HT1080 (cell line): Measurements from ENCODE around the gene TLE3. TPM values are rescaled to one million over a fixed set of nuclear protein-coding genes. Genes with fewer than 3 reads are reported as not detected.
"Not testable (repeated sequence)": the region's sequence is repeated elsewhere in the genome, so short reads cannot be mapped to it uniquely, and the experiment has no call there.

ENCODE experiments used
- DNase-seq: peaks from one replicate; pipeline ENCODE4 v3.0.0-alpha.2; 2015; ENCODE audit warnings: low read depth
- polyA plus RNA-seq, 2 experiments: library from polyadenylated mRNA; depleted of rRNA; stranded (reverse); fragments of >200 nt; gene quantifications; 2 replicates each; pipeline ENCODE4 v1.2.3, GENCODE V29; 2015
- total RNA-seq: library from RNA; depleted of rRNA; stranded (reverse); fragments of >200 nt; shearing (Covaris generic); gene quantifications from 2 replicates; pipeline ENCODE4 v1.2.3, GENCODE V29; 2014; rRNA removed

The TLE3 gene
- 24.3 and 34.0 TPM in 2 replicates for total RNA-seq
- polyA plus RNA-seq (2015; cell fraction: cytosol; rRNA removed), result 28.5 and 31.5 TPM in 2 replicates
- polyA plus RNA-seq (2015; cell fraction: nucleus; rRNA removed), result 43.4 and 45.4 TPM in 2 replicates

GRCh38 chr15:70097321-70098152 lies at the start of gene TLE3:
Gene TLE3, minus strand, starts transcription at chr15:70097917. Its CDS starts 1,119 bp downstream, at chr15:70096798.
- peak; percentile 98 for DNase-seq

DNA sequence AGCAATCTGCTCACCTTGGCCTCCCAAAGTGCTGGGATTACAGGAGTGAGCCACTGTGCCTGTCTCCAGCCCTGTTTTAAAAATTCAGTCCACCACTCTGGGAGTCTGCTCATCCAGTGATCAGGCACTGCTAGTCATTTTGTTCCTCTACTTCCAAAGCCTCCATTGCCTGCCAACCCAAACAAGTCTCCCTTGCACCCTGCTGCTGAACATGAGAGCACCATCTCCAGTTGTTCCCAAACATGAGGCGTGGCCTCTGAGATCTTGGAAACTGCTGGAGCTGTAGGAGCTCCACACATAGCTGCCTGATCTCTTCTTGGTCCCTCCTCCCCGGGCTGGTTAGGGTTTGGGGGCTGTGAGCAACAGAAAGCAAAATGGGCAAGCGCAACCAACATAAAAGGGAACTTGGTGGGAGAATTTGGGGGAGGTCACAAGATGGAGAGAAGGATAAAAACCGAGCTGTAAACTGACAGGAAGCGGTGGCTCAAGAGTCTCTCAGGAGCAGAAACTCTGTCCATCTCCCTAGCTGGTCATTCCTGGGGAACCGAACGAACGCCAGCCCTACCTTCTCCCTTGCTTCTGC lies 49.6 kb upstream of the TLE3 start:
- DNase-seq, result no peak

- no peak for DNase-seq
These were observed 49.1 kb upstream of the TLE3 start for GRCh38 chr15:70146771-70147170.

DNA sequence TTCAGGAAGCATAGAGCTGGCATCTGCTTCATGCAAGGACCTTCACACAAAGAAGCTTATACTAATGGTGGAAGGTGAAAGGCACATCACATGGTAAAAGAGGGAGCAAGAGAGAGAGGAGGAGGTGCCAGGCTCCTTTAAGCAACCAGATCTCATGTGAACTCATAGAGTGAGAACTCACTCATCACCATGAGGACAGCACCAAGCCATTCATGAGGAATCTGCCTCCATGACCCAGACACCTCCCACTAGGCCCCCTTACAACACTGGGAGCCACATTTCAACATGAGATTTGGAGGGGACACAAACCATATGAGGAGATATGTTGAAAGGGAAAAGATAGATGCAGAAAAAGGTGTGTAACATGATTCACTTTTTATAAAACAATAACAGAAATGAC lies 48.4 kb upstream of the TLE3 start:
- no peak for DNase-seq

DNA sequence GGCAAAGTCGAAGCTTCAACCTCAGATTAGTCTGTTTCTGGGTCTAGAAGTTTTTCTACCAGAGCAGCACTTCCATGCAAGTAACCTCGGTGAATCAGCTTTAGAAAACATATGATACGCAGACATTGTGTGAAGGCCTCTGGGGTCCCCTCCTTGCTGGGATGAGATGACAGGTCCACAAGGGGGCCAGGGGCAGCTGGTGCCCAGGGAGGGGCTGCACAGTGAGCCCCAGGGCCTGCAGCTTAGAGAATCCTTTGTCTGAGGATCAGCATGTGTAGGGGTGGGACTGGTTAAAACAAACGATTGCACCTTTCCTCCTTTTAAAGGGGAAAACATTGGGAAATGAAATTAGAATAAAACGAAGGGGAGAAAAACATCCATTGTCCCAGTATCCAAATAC lies 47.5 kb upstream of the TLE3 start:
- no peak for DNase-seq

GRCh38 chr15:70142322-70143191 lies 44.8 kb upstream of the TLE3 start:
- peak; percentile 46 for DNase-seq

- DNase-seq, result no peak
These were observed 44.3 kb upstream of the TLE3 start for GRCh38 chr15:70142072-70142321.

DNA sequence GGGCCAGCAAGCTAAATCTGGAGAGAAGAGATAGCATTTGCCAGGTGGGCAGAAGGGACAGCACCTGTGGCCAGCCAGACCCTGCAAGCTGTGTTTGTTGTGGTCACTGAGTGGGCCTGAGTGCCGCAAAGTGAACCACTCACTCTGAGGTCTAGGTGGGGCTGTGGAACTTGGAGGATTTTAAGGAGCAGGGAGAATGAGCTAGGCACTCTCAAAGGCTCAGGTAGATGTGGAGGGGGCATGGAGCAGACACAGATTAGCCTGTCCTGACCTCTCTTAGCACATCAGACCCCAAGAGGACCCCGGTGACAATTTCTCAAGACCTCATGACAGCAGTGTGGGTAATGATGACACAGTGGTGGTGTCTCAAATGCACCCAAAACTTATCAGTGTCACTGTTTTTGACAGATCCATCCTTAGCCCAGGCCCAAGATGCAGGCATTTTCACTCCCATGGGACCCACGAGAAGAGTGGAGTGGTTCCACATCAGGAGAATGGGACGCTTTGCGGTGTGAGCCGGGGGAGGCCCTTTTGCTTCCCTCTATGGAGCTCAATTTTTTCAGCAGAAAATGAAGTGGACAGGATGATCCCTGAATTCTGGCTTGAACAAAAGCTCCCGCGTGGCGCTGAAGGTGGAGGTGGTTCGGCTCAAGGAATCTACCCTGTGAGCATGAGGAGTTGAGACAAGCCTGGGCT lies 43.8 kb upstream of the TLE3 start:
- no peak for DNase-seq

DNA sequence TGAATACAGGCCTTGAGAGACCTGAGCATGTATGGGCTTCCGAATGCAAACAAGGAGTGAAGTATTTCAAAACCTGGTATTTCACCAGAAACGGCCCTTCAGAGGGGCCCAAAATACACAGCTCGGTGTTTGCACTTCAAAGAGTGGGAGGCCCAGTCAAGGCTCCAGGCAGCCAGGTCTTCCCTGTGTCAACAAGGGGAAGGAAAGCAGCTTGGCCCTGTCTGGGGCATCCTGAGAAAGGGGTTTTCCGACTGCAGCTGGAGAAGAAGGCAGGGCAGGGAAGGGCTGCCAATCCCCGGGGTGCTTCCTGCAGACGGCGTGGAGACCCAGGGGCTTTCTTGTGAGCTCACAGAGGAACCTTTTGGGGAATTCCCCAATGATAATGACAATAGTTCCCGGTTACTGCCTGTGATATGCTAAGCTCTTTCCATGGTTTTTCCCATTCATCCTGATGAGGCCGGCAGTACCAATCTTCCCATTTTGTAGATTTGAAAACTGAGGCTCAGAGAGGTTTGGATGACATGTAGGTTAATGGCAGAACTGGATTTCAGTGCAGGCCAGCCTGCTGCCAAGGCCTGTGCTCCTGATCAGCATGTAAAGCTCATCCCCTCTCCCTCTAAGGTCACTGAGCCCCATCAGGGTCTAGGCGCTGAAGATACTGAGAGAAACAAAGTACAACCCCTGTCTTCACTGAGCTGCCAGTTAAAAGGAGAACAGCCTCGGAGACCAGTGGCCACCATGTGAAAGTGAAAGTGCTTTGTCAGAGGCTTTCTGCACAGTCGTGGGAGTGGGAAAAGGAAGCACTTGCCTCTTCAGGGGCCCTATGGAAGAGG lies 43.0 kb upstream of the TLE3 start:
- DNase-seq, result no peak

GRCh38 chr15:70140025-70140542 lies 42.4 kb upstream of the TLE3 start:
- DNase-seq, result no peak

- DNase-seq, result no peak
These were observed 40.2 kb upstream of the TLE3 start for GRCh38 chr15:70137967-70138366.

GRCh38 chr15:70137021-70137420 lies 39.3 kb upstream of the TLE3 start:
- DNase-seq, result not testable (repeated sequence)

GRCh38 chr15:70133781-70134421 lies 36.2 kb upstream of the TLE3 start:
- no peak for DNase-seq

DNA sequence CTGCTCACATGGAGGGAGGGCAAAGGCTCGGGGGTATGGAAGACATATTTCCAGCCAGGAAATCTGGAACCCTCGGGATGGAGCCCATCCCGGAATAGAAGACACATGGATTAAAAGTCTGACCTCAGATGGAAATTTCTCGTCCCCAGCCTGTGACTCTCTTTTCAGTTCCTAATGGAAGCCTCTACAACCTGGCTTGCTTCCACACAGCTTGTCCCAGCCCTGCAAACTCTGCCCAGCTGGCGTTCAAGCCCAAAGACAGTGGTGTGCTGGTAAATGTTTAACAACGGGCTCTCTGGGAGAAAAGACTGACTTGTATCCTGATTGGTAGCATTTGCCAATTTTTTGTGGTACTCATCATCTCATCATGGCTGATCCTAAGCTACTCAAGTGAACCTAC lies 35.6 kb upstream of the TLE3 start:
- no peak for DNase-seq

- no peak for DNase-seq
These were observed 34.9 kb upstream of the TLE3 start for GRCh38 chr15:70132571-70132970.

DNA sequence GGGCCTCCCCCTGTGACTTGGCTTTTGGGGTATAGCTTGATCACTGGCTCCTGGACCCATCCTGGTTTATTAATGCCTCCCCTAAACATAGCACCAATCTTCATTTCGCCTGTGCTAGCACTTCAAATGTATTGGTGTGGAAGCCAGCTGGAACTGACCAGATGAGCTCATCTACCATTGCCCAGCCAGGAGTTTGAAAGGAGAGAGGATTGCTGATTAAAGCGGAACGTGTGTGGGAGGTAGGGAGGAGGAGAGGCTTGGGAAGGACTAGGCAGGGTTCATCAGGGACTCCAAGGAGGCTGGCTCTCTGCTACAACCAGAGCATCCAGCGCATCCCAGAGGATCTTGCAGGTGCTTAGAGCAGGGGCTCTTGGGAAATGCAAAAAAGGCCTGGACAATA lies 34.4 kb upstream of the TLE3 start:
- no peak for DNase-seq

- no peak for DNase-seq
These were observed 30.9 kb upstream of the TLE3 start for GRCh38 chr15:70128414-70129140.

GRCh38 chr15:70127770-70128413 lies 30.2 kb upstream of the TLE3 start:
- no peak for DNase-seq
